CD8-positive, alpha-beta memory T cell (primary cell): ENCODE measurements around the gene TMEM205. TPM values are rescaled to one million over a fixed set of nuclear protein-coding genes. Genes with fewer than 3 reads are reported as not detected.
"Not testable (repeated sequence)": the region's sequence is repeated elsewhere in the genome, so short reads cannot be mapped to it uniquely, and the experiment has no call there.

ENCODE experiments used
- CTCF ChIA-PET: fragments of 350-600 bp; sonication (Branson Sonifier 250); formaldehyde crosslinking; loops from one replicate; lab custom pipeline; 2021; ENCODE audit warnings: antibody characterized with exemption; lab: Charles Lee
- POLR2A ChIA-PET: fragments of 350-600 bp; sonication (Branson Sonifier 250); formaldehyde crosslinking; loops from one replicate; lab custom pipeline; 2021; ENCODE audit warnings: antibody characterized with exemption; lab: Charles Lee
- DNase-seq, 5 donors: peaks; one replicate each; pipeline versions ENCODE4 v3.0.0 to v3.0.0-alpha.2; 2020 to 2022; ENCODE audit warnings: mixed read lengths in 1 of 5
- H3K27ac ChIP-seq: one replicate; pipeline ENCODE4 v1.7.0; 2013; ENCODE audit warnings: low read depth, mild to moderate bottlenecking, low read length, moderate library complexity
- H3K27me3 ChIP-seq: 2 replicates; pipeline ENCODE4 v1.7.0; 2013; ENCODE audit warnings: low read length, mild to moderate bottlenecking; ENCODE audit not compliant: insufficient read depth, poor library complexity, severe bottlenecking
- H3K36me3 ChIP-seq: 2 replicates; pipeline ENCODE4 v1.7.0; 2013; ENCODE audit warnings: mild to moderate bottlenecking, low read length, moderate library complexity; ENCODE audit not compliant: insufficient read depth
- H3K4me1 ChIP-seq: 2 replicates; pipeline ENCODE4 v1.7.0; 2013; ENCODE audit warnings: mild to moderate bottlenecking, low read length, moderate library complexity; ENCODE audit not compliant: insufficient read depth
- H3K4me3 ChIP-seq: 2 replicates; pipeline ENCODE4 v1.7.0; 2013; ENCODE audit warnings: mild to moderate bottlenecking, low read length
- H3K9me3 ChIP-seq: 2 replicates; pipeline ENCODE4 v1.7.0; 2013; ENCODE audit warnings: mild to moderate bottlenecking, low read length
- H3K27ac Mint-ChIP-seq, 8 donors: one replicate each; pipeline ENCODE4 v1.8.0; 2020 to 2021; ENCODE audit warnings: mixed read lengths in 8 of 8, mild to moderate bottlenecking in 6 of 8, inconsistent platforms in 3 of 8, moderate library complexity in 3 of 8
- H3K27me3 Mint-ChIP-seq, 2 donors: one replicate each; pipeline ENCODE4 v1.8.0; 2020 to 2021; ENCODE audit warnings: mixed read lengths in 2 of 2, mild to moderate bottlenecking in 1 of 2, moderate library complexity in 1 of 2
- H3K36me3 Mint-ChIP-seq, 3 donors: one replicate each; pipeline ENCODE4 v1.8.0; 2020 to 2021; ENCODE audit warnings: mixed read lengths in 3 of 3, inconsistent platforms in 1 of 3, mild to moderate bottlenecking in 1 of 3
- H3K4me1 Mint-ChIP-seq, 3 donors: one replicate each; pipeline ENCODE4 v1.8.0; 2020 to 2021; ENCODE audit warnings: mixed read lengths in 3 of 3, inconsistent platforms in 1 of 3, mild to moderate bottlenecking in 1 of 3
- H3K4me3 Mint-ChIP-seq, 7 donors: one replicate each; pipeline ENCODE4 v1.8.0; 2020 to 2021; ENCODE audit warnings: mixed read lengths in 7 of 7, mild to moderate bottlenecking in 6 of 7, moderate library complexity in 4 of 7, inconsistent platforms in 2 of 7
- H3K9me3 Mint-ChIP-seq, 5 donors: one replicate each; pipeline ENCODE4 v1.8.0; 2020 to 2022; ENCODE audit warnings: mixed read lengths in 5 of 5, mild to moderate bottlenecking in 3 of 5, moderate library complexity in 2 of 5, inconsistent platforms in 1 of 5
- polyA plus RNA-seq: library from polyadenylated mRNA; unstranded; fragments of 300-500 nt; fragmentation: Illumina TruSeq; gene quantifications from one replicate; pipeline ENCODE4 v1.2.3, GENCODE V29; 2021
- total RNA-seq, 2 experiments: library from RNA; stranded (reverse); gene quantifications; one replicate each; pipeline ENCODE4 v1.2.3, GENCODE V29; 2021

TMEM205 gene
- total and polyA plus RNA-seq, 3 experiments from 2014 or later, result 24.8 to 75.9 (median 30.5) TPM

- Histone ChIP-seq H3K4me3 (no peak overlapping the region), H3K27ac (no peak overlapping the region), H3K27me3 (no peaks in the 10 kb centered on the region), H3K9me3 (no peaks in the 10 kb centered on the region), H3K36me3 (no peaks in the 10 kb centered on the region), H3K4me1 (peaks cover 6% of the 10 kb centered on the region)
- no peaks in the 10 kb centered on the region for H3K9me3 Mint-ChIP-seq
- peaks cover 9 to 13% of the 10 kb centered on the region in 2 donors for H3K27me3 Mint-ChIP-seq
- H3K4me3 Mint-ChIP-seq, result no peak overlapping the region
- peaks cover 7 to 15% (median 9%) of the 10 kb centered on the region in 3 donors for H3K4me1 Mint-ChIP-seq
- H3K27ac Mint-ChIP-seq, result no peak overlapping the region
- CTCF ChIA-PET, result no interaction called here
- POLR2A ChIA-PET, result interaction anchor here (0.6 kb wide), 1 partner anchor 16 kb away, joined by 3 read pairs; no protein-coding TSS in a partner anchor
- peaks cover 0 to 3% (median 0%) of the 10 kb centered on the region in 3 donors for H3K36me3 Mint-ChIP-seq
- DNase-seq, result no peak
These were observed 13.4 kb upstream of the TMEM205 start for GRCh38 chr19:11359421-11359820.

- DNase-seq, result no peak
- ChIA-PET POLR2A (no interaction called here), CTCF (no interaction called here)
- no peak overlapping the region for H3K27ac ChIP-seq
- peak overlapping the region in 1 of 8 donors; percentile 54 for H3K27ac Mint-ChIP-seq
- no peaks in the 10 kb centered on the region for H3K9me3 Mint-ChIP-seq
- no peak overlapping the region for H3K4me3 ChIP-seq
- H3K36me3 Mint-ChIP-seq, result no peaks in the 10 kb centered on the region
- no peaks in the 10 kb centered on the region for H3K36me3 ChIP-seq
- peaks cover 6% of the 10 kb centered on the region for H3K4me1 ChIP-seq
- peak overlapping the region in 2 of 7 donors; percentile 70 for H3K4me3 Mint-ChIP-seq
- no peaks in the 10 kb centered on the region for H3K9me3 ChIP-seq
- H3K4me1 Mint-ChIP-seq, result peaks cover 7 to 17% (median 11%) of the 10 kb centered on the region in 3 donors
- H3K27me3 ChIP-seq, result no peaks in the 10 kb centered on the region
- peaks cover 11 to 15% of the 10 kb centered on the region in 2 donors for H3K27me3 Mint-ChIP-seq
These were observed 10.8 kb upstream of the TMEM205 start for GRCh38 chr19:11356676-11357550.

- H3K27me3 ChIP-seq, result no peaks in the 10 kb centered on the region
- H3K9me3 ChIP-seq, result no peaks in the 10 kb centered on the region
- DNase-seq, result no peak
- no peak overlapping the region for H3K27ac ChIP-seq
- ChIA-PET CTCF (no interaction called here), POLR2A (no interaction called here)
- peaks cover 11 to 15% of the 10 kb centered on the region in 2 donors for H3K27me3 Mint-ChIP-seq
- no peaks in the 10 kb centered on the region for H3K9me3 Mint-ChIP-seq
- no peaks in the 10 kb centered on the region for H3K36me3 ChIP-seq
- H3K4me3 ChIP-seq, result peak overlapping the region; percentile 3
- H3K27ac Mint-ChIP-seq, result peak overlapping the region in 7 of 8 donors; percentile 7 to 84 (median 55)
- no peaks in the 10 kb centered on the region for H3K36me3 Mint-ChIP-seq
- peaks cover 6% of the 10 kb centered on the region for H3K4me1 ChIP-seq
- H3K4me1 Mint-ChIP-seq, result peaks cover 7 to 17% (median 11%) of the 10 kb centered on the region in 3 donors
- H3K4me3 Mint-ChIP-seq, result peak overlapping the region; percentile 64 to 84 (median 77)
These were observed 10.0 kb upstream of the TMEM205 start for GRCh38 chr19:11356074-11356397.

- no peaks in the 10 kb centered on the region for H3K36me3 Mint-ChIP-seq
- CTCF ChIA-PET, result no interaction called here
- Histone ChIP-seq H3K9me3 (no peaks in the 10 kb centered on the region), H3K27ac (no peak within 1 kb of the TSS), H3K4me3 (peak within 1 kb of the TSS; percentile 3), H3K27me3 (no peaks in the 10 kb centered on the region), H3K36me3 (no peaks in the 10 kb centered on the region), H3K4me1 (peaks cover 6% of the 10 kb centered on the region)
- peak; percentile 74 to 83 (median 79) for DNase-seq
- H3K27ac Mint-ChIP-seq, result peak within 1 kb of the TSS in 7 of 8 donors; percentile 7 to 94 (median 73)
- peaks cover 7 to 17% (median 11%) of the 10 kb centered on the region in 3 donors for H3K4me1 Mint-ChIP-seq
- no peaks in the 10 kb centered on the region for H3K9me3 Mint-ChIP-seq
- peak within 1 kb of the TSS; percentile 64 to 84 (median 77) for H3K4me3 Mint-ChIP-seq
- H3K27me3 Mint-ChIP-seq, result peaks cover 11 to 15% of the 10 kb centered on the region in 2 donors
- POLR2A ChIA-PET, result no interaction called here
These were observed 9.3 kb upstream of the TMEM205 start, which contains the start of gene PLPPR2 for GRCh38 chr19:11355160-11356073. Gene PLPPR2 (plus strand): TSS chr19:11355432. CDS start chr19:11357674, 2,242 bp downstream.

- H3K4me3 ChIP-seq, H3K4me1 ChIP-seq, POLR2A ChIA-PET, H3K27me3 ChIP-seq, H3K9me3 Mint-ChIP-seq, H3K36me3 Mint-ChIP-seq, H3K27ac ChIP-seq, DNase-seq, H3K9me3 ChIP-seq, CTCF ChIA-PET, H3K36me3 ChIP-seq: not testable (repeated sequence)
- Mint-ChIP-seq H3K27me3 (peaks cover 11 to 15% of the 10 kb centered on the region in 2 donors), H3K27ac (peak overlapping the region in 2 of 8 donors; percentile 62 to 94), H3K4me1 (peaks cover 7 to 17% (median 11%) of the 10 kb centered on the region in 3 donors), H3K4me3 (peak overlapping the region in 3 of 7 donors; percentile 2 to 44 (median 19))
These were observed 8.0 kb upstream of the TMEM205 start for GRCh38 chr19:11354102-11354501.

- Mint-ChIP-seq H3K4me3 (no peak overlapping the region), H3K4me1 (peaks cover 23 to 31% (median 30%) of the 10 kb centered on the region in 3 donors), H3K36me3 (peaks cover 2 to 8% (median 8%) of the 10 kb centered on the region in 3 donors), H3K9me3 (peaks cover 0 to 2% (median 0%) of the 10 kb centered on the region in 5 donors), H3K27me3 (peaks cover 0 to 4% of the 10 kb centered on the region in 2 donors), H3K27ac (no peak overlapping the region)
- Histone ChIP-seq H3K4me3 (no peak overlapping the region), H3K4me1 (peaks cover 20% of the 10 kb centered on the region), H3K9me3 (no peaks in the 10 kb centered on the region), H3K36me3 (no peaks in the 10 kb centered on the region), H3K27ac (no peak overlapping the region), H3K27me3 (no peaks in the 10 kb centered on the region)
- POLR2A ChIA-PET, result no interaction called here
- CTCF ChIA-PET, result no interaction called here
- no peak for DNase-seq
These were observed 3.1 kb upstream of the TMEM205 start for GRCh38 chr19:11349171-11349570.

GRCh38 chr19:11347546-11348039, 1.5 kb upstream of the TMEM205 start:
- Mint-ChIP-seq H3K27me3 (peaks cover 0 to 2% of the 10 kb centered on the region in 2 donors), H3K4me1 (peaks cover 23 to 31% (median 30%) of the 10 kb centered on the region in 3 donors), H3K36me3 (peaks cover 2 to 10% (median 8%) of the 10 kb centered on the region in 3 donors), H3K9me3 (peaks cover 0 to 2% (median 0%) of the 10 kb centered on the region in 5 donors), H3K4me3 (peak overlapping the region; percentile 86 to 99 (median 95)), H3K27ac (peak overlapping the region in 6 of 8 donors; percentile 37 to 97 (median 93))
- ChIA-PET CTCF (interaction anchor here (1.3 to 2.8 kb wide), 3 partner anchors 27 to 33 kb away, joined by 3 to 12 read pairs (median 5); partner anchors contain the start of gene SWSAP1), POLR2A (interaction anchor here (0.5 to 1.8 kb wide), 2 partner anchors 24 to 27 kb away, joined by 3 to 24 read pairs; partner anchors contain the start of gene SWSAP1)
- Histone ChIP-seq H3K27me3 (no peaks in the 10 kb centered on the region), H3K4me1 (peaks cover 20% of the 10 kb centered on the region), H3K4me3 (no peak overlapping the region), H3K36me3 (no peaks in the 10 kb centered on the region), H3K9me3 (no peaks in the 10 kb centered on the region), H3K27ac (no peak overlapping the region)
- no peak for DNase-seq
